ENCODE measurements around the gene KDM4B. TPM values are rescaled to one million over a fixed set of nuclear protein-coding genes. Genes with fewer than 3 reads are reported as not detected.
"Not testable (repeated sequence)": the region's sequence is repeated elsewhere in the genome, so short reads cannot be mapped to it uniquely, and the experiment has no call there.

KDM4B gene
- polyA plus RNA-seq, 1 experiment = 7.7 TPM

GRCh38 chr19:5156231-5156986 lies 187.5 kb downstream of the KDM4B start:
- Histone ChIP-seq H3K27ac (ENCODE audit: low read depth, low read length) (no peak overlapping the region), H3K9me3 (ENCODE audit: control insufficient read depth, insufficient read depth, low read length) (peaks cover 17% of the 10 kb centered on the region), H3K4me3 (ENCODE audit: low read depth, low read length) (no peak overlapping the region), H3K27me3 (ENCODE audit: control insufficient read depth, insufficient read depth, low read length) (no peaks in the 10 kb centered on the region)
- CTCF ChIA-PET = interaction anchor here (0.6 kb wide), 1 partner anchor 71 kb away, joined by 3 read pairs; no protein-coding TSS in a partner anchor
- DNase-seq (ENCODE audit: low read depth, low spot score) = no peak
- TF ChIP-seq CTCF (IDR thresholded peaks at IDR 0.05; ENCODE audit: low read depth, low read length) = no peak
- POLR2A ChIA-PET = interaction anchor here (0.6 kb wide), 1 partner anchor 30 kb away, joined by 3 read pairs; no protein-coding TSS in a partner anchor

GRCh38 chr19:5157186-5157585 lies 188.3 kb downstream of the KDM4B start:
- peaks cover 17% of the 10 kb centered on the region for H3K9me3 ChIP-seq (ENCODE audit: control insufficient read depth, insufficient read depth, low read length)
- DNase-seq (ENCODE audit: low read depth, low spot score) = no peak
- CTCF ChIA-PET = no interaction called here
- H3K27me3 ChIP-seq (ENCODE audit: control insufficient read depth, insufficient read depth, low read length) = no peaks in the 10 kb centered on the region
- no peak for TF ChIP-seq CTCF (IDR thresholded peaks at IDR 0.05; ENCODE audit: low read depth, low read length)
- no peak overlapping the region for H3K27ac ChIP-seq (ENCODE audit: low read depth, low read length)
- POLR2A ChIA-PET = no interaction called here
- no peak overlapping the region for H3K4me3 ChIP-seq (ENCODE audit: low read depth, low read length)

GRCh38 chr19:5158549-5159134 lies 189.7 kb downstream of the KDM4B start:
- CTCF ChIA-PET; POLR2A ChIA-PET; H3K4me3 ChIP-seq (ENCODE audit: low read depth, low read length): not testable (repeated sequence)

GRCh38 chr19:5160158-5160795 lies 191.4 kb downstream of the KDM4B start:
- DNase-seq (ENCODE audit: low read depth, low spot score); H3K4me3 ChIP-seq (ENCODE audit: low read depth, low read length); H3K27me3 ChIP-seq (ENCODE audit: control insufficient read depth, insufficient read depth, low read length); H3K27ac ChIP-seq (ENCODE audit: low read depth, low read length); POLR2A ChIA-PET: not testable (repeated sequence)
- CTCF ChIA-PET = interaction anchor here (0.5 to 1.5 kb wide), 2 partner anchors 10 to 19 kb away, joined by 3 to 5 read pairs; no protein-coding TSS in a partner anchor
- H3K9me3 ChIP-seq (ENCODE audit: control insufficient read depth, insufficient read depth, low read length) = peaks cover 17% of the 10 kb centered on the region

More at GRCh38 chr19:5158549-5159134, 189.7 kb downstream of the KDM4B start:
- H3K27ac ChIP-seq (ENCODE audit: low read depth, low read length); DNase-seq (ENCODE audit: low read depth, low spot score); H3K27me3 ChIP-seq (ENCODE audit: control insufficient read depth, insufficient read depth, low read length): not testable (repeated sequence)
- H3K9me3 ChIP-seq (ENCODE audit: control insufficient read depth, insufficient read depth, low read length) = peaks cover 17% of the 10 kb centered on the region

GRCh38 chr19:5164845-5165696 lies 196.2 kb downstream of the KDM4B start:
- H3K4me3 ChIP-seq (ENCODE audit: low read depth, low read length); H3K27me3 ChIP-seq (ENCODE audit: control insufficient read depth, insufficient read depth, low read length); DNase-seq (ENCODE audit: low read depth, low spot score); H3K9me3 ChIP-seq (ENCODE audit: control insufficient read depth, insufficient read depth, low read length); POLR2A ChIA-PET; H3K27ac ChIP-seq (ENCODE audit: low read depth, low read length); CTCF ChIA-PET: not testable (repeated sequence)

GRCh38 chr19:5165697-5166019 lies 196.7 kb downstream of the KDM4B start:
- no peak overlapping the region for H3K4me3 ChIP-seq (ENCODE audit: low read depth, low read length)
- peaks cover 4% of the 10 kb centered on the region; the same call in 1 of the 2 replicates for H3K9me3 ChIP-seq (ENCODE audit: control insufficient read depth, insufficient read depth, low read length)
- no peak for DNase-seq (ENCODE audit: low read depth, low spot score)
- no peaks in the 10 kb centered on the region for H3K27me3 ChIP-seq (ENCODE audit: control insufficient read depth, insufficient read depth, low read length)
- no peak overlapping the region for H3K27ac ChIP-seq (ENCODE audit: low read depth, low read length)
- ChIA-PET CTCF (no interaction called here), POLR2A (no interaction called here)
- TF ChIP-seq CTCF (IDR thresholded peaks at IDR 0.05; ENCODE audit: low read depth, low read length) = no peak

Measured in AG04450 (cell line).